Measurements from ENCODE around the gene BEX4. TPM values are rescaled to one million over a fixed set of nuclear protein-coding genes. Genes with fewer than 3 reads are reported as not detected.

BEX4 gene
- total RNA-seq, 1 donor, result 13.0 TPM

GRCh38 chrX:103256651-103257050, 41.7 kb downstream of the BEX4 start:
- no peak for DNase-seq (ENCODE audit: insufficient read length, low spot score, missing footprints)
- Histone ChIP-seq H3K9me3 (ENCODE audit: low read depth, low read length) (no peaks in the 10 kb centered on the region), H3K4me1 (ENCODE audit: insufficient read depth, low read length) (no peaks in the 10 kb centered on the region), H3K4me2 (ENCODE audit: insufficient read depth, low read length) (no peak overlapping the region), H3K27ac (ENCODE audit: low read depth, low read length) (no peak overlapping the region), H3K27me3 (ENCODE audit: insufficient read depth, low read length) (peaks cover 40% of the 10 kb centered on the region), H3K4me3 (ENCODE audit: insufficient read depth, low read length) (no peak overlapping the region), H3K36me3 (ENCODE audit: insufficient read depth, low read length) (no peaks in the 10 kb centered on the region), H4K20me1 (ENCODE audit: insufficient read depth, low read length) (peaks cover 9% of the 10 kb centered on the region), H2AFZ (ENCODE audit: low read length) (no peak overlapping the region), H3K79me2 (ENCODE audit: insufficient read depth, low read length) (peaks cover 14% of the 10 kb centered on the region)
- TF ChIP-seq, protein P1, sequence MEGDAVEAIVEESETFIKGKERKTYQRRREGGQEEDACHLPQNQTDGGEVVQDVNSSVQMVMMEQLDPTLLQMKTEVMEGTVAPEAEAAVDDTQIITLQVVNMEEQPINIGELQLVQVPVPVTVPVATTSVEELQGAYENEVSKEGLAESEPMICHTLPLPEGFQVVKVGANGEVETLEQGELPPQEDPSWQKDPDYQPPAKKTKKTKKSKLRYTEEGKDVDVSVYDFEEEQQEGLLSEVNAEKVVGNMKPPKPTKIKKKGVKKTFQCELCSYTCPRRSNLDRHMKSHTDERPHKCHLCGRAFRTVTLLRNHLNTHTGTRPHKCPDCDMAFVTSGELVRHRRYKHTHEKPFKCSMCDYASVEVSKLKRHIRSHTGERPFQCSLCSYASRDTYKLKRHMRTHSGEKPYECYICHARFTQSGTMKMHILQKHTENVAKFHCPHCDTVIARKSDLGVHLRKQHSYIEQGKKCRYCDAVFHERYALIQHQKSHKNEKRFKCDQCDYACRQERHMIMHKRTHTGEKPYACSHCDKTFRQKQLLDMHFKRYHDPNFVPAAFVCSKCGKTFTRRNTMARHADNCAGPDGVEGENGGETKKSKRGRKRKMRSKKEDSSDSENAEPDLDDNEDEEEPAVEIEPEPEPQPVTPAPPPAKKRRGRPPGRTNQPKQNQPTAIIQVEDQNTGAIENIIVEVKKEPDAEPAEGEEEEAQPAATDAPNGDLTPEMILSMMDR (IDR thresholded peaks at IDR 0.05; ENCODE audit: extremely low read depth, low read depth, low read length), result no peak

- H3K79me2 ChIP-seq (ENCODE audit: insufficient read depth, low read length), result peaks cover 10% of the 10 kb centered on the region
- no peaks in the 10 kb centered on the region for H3K4me1 ChIP-seq (ENCODE audit: insufficient read depth, low read length)
- no peak for DNase-seq (ENCODE audit: insufficient read length, low spot score, missing footprints)
- H4K20me1 ChIP-seq (ENCODE audit: insufficient read depth, low read length), result peaks cover 4% of the 10 kb centered on the region
- H3K27me3 ChIP-seq (ENCODE audit: insufficient read depth, low read length), result peaks cover 40% of the 10 kb centered on the region
- no peaks in the 10 kb centered on the region for H3K9me3 ChIP-seq (ENCODE audit: low read depth, low read length)
- TF ChIP-seq, protein P1 (IDR thresholded peaks at IDR 0.05; ENCODE audit: extremely low read depth, low read depth, low read length), result no peak
- no peak overlapping the region for H2AFZ ChIP-seq (ENCODE audit: low read length)
- H3K27ac ChIP-seq (ENCODE audit: low read depth, low read length), result no peak overlapping the region
- no peak overlapping the region for H3K4me2 ChIP-seq (ENCODE audit: insufficient read depth, low read length)
- H3K36me3 ChIP-seq (ENCODE audit: insufficient read depth, low read length), result no peaks in the 10 kb centered on the region
- no peak overlapping the region for H3K4me3 ChIP-seq (ENCODE audit: insufficient read depth, low read length)
These were observed 43.4 kb downstream of the BEX4 start for GRCh38 chrX:103258275-103258674.

Other genes starting within 250 kb of the BEX4 start
- 4.4 and 4.7 TPM in 2 replicates for gene BEX1, start 150.9 kb upstream of the BEX4 start, total RNA-seq
- under 0.01 and 0.36 TPM in 2 replicates for gene NXF3, start 122.0 kb upstream of the BEX4 start, total RNA-seq
- gene TCEAL8, start 40.0 kb downstream of the BEX4 start, total RNA-seq, result 130 and 136 TPM in 2 replicates
- not detected in 2 replicates for gene TCEAL5, start 61.6 kb downstream of the BEX4 start, total RNA-seq
- gene BEX2, start 95.9 kb downstream of the BEX4 start, total RNA-seq, result 2.4 and 4.3 TPM in 2 replicates
- 6.5 and 10.0 TPM in 2 replicates for gene TCEAL7, start 115.1 kb downstream of the BEX4 start, total RNA-seq
- gene TCEAL9, start 141.4 kb downstream of the BEX4 start, total RNA-seq, result 96.4 and 110 TPM in 2 replicates
- 144 and 150 TPM in 2 replicates for gene BEX3, start 161.4 kb downstream of the BEX4 start, total RNA-seq